Type B pancreatic cell (in vitro differentiated cells): ENCODE measurements around the gene TFG. TPM values are rescaled to one million over a fixed set of nuclear protein-coding genes. Genes with fewer than 3 reads are reported as not detected.

Experiments
- DNase-seq: peaks from one replicate; pipeline ENCODE4 v3.0.0; 2021; ENCODE audit warnings: mixed read lengths; ENCODE audit not compliant: unreplicated experiment; ENCODE audit errors: extremely low spot score
- H3K27ac Mint-ChIP-seq: 2 replicates; pipeline ENCODE4 v1.8.0; 2021; ENCODE audit warnings: mild to moderate bottlenecking, mixed read lengths
- H3K27me3 Mint-ChIP-seq: 2 replicates; pipeline ENCODE4 v1.8.0; 2021; ENCODE audit warnings: mixed read lengths
- H3K36me3 Mint-ChIP-seq: 2 replicates; pipeline ENCODE4 v1.8.0; 2021; ENCODE audit warnings: mixed read lengths
- H3K4me1 Mint-ChIP-seq: one replicate; pipeline ENCODE4 v1.8.0; 2021; ENCODE audit warnings: mixed read lengths; ENCODE audit not compliant: unreplicated experiment
- H3K4me3 Mint-ChIP-seq: 2 replicates; pipeline ENCODE4 v1.8.0; 2021; ENCODE audit warnings: mild to moderate bottlenecking, mixed read lengths
- H3K9me3 Mint-ChIP-seq: 2 replicates; pipeline ENCODE4 v1.8.0; 2021; ENCODE audit warnings: mixed read lengths
- CTCF ChIP-seq: fragments of 200-600 bp; sonication (generic); conservative IDR thresholded peaks from 2 replicates; pipeline ENCODE4 v1.5.0; 2021; ENCODE audit warnings: antibody characterized with exemption, mild to moderate bottlenecking
- total RNA-seq: library from RNA; stranded (reverse); gene quantifications from 2 replicates; pipeline ENCODE4 v1.2.1, GENCODE V29; 2021; ENCODE audit warnings: low replicate concordance

The TFG gene
- total RNA-seq, 1 donor from 2014 or later, result 105 TPM

- DNase-seq, result no peak
- TF ChIP-seq CTCF, result no peak
- no peak overlapping the region for H3K4me3 Mint-ChIP-seq
- H3K36me3 Mint-ChIP-seq, result no peaks in the 10 kb centered on the region
- no peaks in the 10 kb centered on the region for H3K27me3 Mint-ChIP-seq
- no peak overlapping the region for H3K27ac Mint-ChIP-seq
- H3K9me3 Mint-ChIP-seq, result no peaks in the 10 kb centered on the region
- H3K4me1 Mint-ChIP-seq, result no peaks in the 10 kb centered on the region
Observed at GRCh38 chr3:100782348-100782747, 73.1 kb downstream of the TFG start.

GRCh38 chr3:100782906-100783305 lies 73.6 kb downstream of the TFG start:
- Mint-ChIP-seq H3K27ac (no peak overlapping the region), H3K4me3 (no peak overlapping the region), H3K9me3 (no peaks in the 10 kb centered on the region), H3K36me3 (no peaks in the 10 kb centered on the region), H3K27me3 (no peaks in the 10 kb centered on the region), H3K4me1 (no peaks in the 10 kb centered on the region)
- no peak for TF ChIP-seq CTCF
- no peak for DNase-seq

GRCh38 chr3:100783619-100784018 lies 74.3 kb downstream of the TFG start:
- no peak overlapping the region for H3K27ac Mint-ChIP-seq
- H3K9me3 Mint-ChIP-seq, result no peaks in the 10 kb centered on the region
- no peak overlapping the region for H3K4me3 Mint-ChIP-seq
- H3K27me3 Mint-ChIP-seq, result no peaks in the 10 kb centered on the region
- TF ChIP-seq CTCF, result no peak
- H3K4me1 Mint-ChIP-seq, result no peaks in the 10 kb centered on the region
- no peak for DNase-seq
- H3K36me3 Mint-ChIP-seq, result no peaks in the 10 kb centered on the region

- no peaks in the 10 kb centered on the region for H3K27me3 Mint-ChIP-seq
- DNase-seq, result no peak
- no peak overlapping the region for H3K4me3 Mint-ChIP-seq
- TF ChIP-seq CTCF, result no peak
- no peaks in the 10 kb centered on the region for H3K36me3 Mint-ChIP-seq
- H3K27ac Mint-ChIP-seq, result no peak overlapping the region
- H3K9me3 Mint-ChIP-seq, result no peaks in the 10 kb centered on the region
- no peaks in the 10 kb centered on the region for H3K4me1 Mint-ChIP-seq
Observed at GRCh38 chr3:100789579-100789978, 80.3 kb downstream of the TFG start.

GRCh38 chr3:100796556-100796955 lies 87.3 kb downstream of the TFG start:
- no peaks in the 10 kb centered on the region for H3K27me3 Mint-ChIP-seq
- H3K4me1 Mint-ChIP-seq, result no peaks in the 10 kb centered on the region
- TF ChIP-seq CTCF, result peak; percentile 30
- H3K9me3 Mint-ChIP-seq, result no peaks in the 10 kb centered on the region
- no peak overlapping the region for H3K4me3 Mint-ChIP-seq
- H3K27ac Mint-ChIP-seq, result no peak overlapping the region
- H3K36me3 Mint-ChIP-seq, result no peaks in the 10 kb centered on the region
- DNase-seq, result no peak

- no peak for TF ChIP-seq CTCF
- no peak for DNase-seq
- Mint-ChIP-seq H3K9me3 (no peaks in the 10 kb centered on the region), H3K27ac (no peak overlapping the region), H3K4me3 (no peak overlapping the region), H3K27me3 (no peaks in the 10 kb centered on the region), H3K36me3 (no peaks in the 10 kb centered on the region), H3K4me1 (no peaks in the 10 kb centered on the region)
Observed at GRCh38 chr3:100798012-100798411, 88.7 kb downstream of the TFG start.
